ENCODE results near the gene ETV1. TPM values are rescaled to one million over a fixed set of nuclear protein-coding genes. Genes with fewer than 3 reads are reported as not detected.

The ETV1 gene
- total RNA-seq, 1 donor from 2014 or later, result not detected

DNA sequence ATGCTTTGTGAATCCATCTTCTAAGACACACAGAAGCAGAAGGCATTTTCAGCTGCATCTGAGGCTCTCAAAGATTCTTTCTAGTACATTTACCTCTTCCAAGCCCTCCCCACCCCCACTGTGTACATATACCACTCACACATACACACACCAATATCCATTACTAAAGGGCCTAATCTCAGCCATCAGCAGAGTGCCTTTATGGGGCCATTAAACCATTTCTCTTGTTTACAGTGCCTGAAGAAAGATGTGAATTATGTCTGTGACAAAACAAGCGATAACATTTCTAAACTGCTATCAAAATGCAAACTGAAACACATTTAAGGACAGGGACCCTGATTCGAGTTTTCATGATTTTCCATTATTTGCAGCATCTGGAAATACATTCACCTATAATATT, 40.0 kb downstream of the ETV1 start:
- H3K9me3 Mint-ChIP-seq, result no peaks in the 10 kb centered on the region
- TF ChIP-seq, protein P1, sequence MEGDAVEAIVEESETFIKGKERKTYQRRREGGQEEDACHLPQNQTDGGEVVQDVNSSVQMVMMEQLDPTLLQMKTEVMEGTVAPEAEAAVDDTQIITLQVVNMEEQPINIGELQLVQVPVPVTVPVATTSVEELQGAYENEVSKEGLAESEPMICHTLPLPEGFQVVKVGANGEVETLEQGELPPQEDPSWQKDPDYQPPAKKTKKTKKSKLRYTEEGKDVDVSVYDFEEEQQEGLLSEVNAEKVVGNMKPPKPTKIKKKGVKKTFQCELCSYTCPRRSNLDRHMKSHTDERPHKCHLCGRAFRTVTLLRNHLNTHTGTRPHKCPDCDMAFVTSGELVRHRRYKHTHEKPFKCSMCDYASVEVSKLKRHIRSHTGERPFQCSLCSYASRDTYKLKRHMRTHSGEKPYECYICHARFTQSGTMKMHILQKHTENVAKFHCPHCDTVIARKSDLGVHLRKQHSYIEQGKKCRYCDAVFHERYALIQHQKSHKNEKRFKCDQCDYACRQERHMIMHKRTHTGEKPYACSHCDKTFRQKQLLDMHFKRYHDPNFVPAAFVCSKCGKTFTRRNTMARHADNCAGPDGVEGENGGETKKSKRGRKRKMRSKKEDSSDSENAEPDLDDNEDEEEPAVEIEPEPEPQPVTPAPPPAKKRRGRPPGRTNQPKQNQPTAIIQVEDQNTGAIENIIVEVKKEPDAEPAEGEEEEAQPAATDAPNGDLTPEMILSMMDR (IDR thresholded peaks at IDR 0.05), result no peak
- CTCF ChIA-PET, result no interaction called here
- no peak overlapping the region for H3K4me3 Mint-ChIP-seq
- no peaks in the 10 kb centered on the region for H3K36me3 Mint-ChIP-seq (ENCODE audit: low read depth)
- no peak overlapping the region for H3K27ac Mint-ChIP-seq
- DNase-seq, result no peak
- POLR2A ChIA-PET, result no interaction called here
- no peaks in the 10 kb centered on the region for H3K27me3 Mint-ChIP-seq
- H3K4me1 Mint-ChIP-seq, result no peaks in the 10 kb centered on the region
- ATAC-seq (ENCODE audit: low read depth), result no peak
- intact Hi-C loops (cut with micrococcal nuclease), result no loop called here

DNA sequence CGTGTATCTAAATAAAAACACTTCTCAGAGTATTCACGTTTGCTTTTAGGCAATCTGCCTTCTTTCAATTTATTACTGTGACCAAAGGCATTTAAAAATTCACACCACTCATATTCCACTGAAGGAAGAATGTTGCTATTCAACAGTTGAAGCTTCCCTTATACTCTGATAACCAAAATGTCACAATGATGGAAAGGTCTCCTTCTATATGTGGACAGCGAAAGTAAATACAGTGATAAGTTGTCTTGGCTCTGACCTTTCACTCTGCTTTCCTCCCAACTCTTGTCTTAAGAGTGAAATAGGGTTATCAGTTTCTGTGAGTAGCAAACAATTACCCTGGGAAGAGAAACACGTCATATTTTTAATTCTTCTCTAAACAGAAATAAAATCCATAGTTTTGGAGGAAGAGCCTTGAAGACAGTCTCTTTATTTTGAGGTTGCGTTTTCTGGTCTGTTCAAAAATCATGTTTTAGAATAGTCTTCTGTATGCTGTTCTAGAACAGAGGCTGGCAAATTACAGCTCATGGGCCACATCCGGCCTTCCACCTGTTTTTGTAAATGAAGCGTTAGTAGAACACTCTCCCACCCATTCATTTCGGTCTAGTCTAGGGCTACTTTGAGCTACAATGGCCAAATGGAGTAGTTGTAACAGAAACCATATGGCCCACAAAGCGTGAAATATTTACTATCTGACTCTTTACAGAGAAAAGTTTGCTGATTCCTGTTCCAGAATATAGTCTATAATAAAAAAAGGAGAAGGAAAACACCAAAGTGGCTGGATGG, 41.3 kb downstream of the ETV1 start:
- Mint-ChIP-seq H3K9me3 (peaks cover 5% of the 10 kb centered on the region), H3K36me3 (ENCODE audit: low read depth) (no peaks in the 10 kb centered on the region), H3K27me3 (no peaks in the 10 kb centered on the region), H3K4me1 (no peaks in the 10 kb centered on the region), H3K27ac (no peak overlapping the region), H3K4me3 (no peak overlapping the region)
- ChIA-PET POLR2A (no interaction called here), CTCF (no interaction called here)
- TF ChIP-seq, protein P1 (IDR thresholded peaks at IDR 0.05), result no peak
- ATAC-seq (ENCODE audit: low read depth) (no peak), DNase-seq (no peak)
- intact Hi-C loops (cut with micrococcal nuclease), result no loop called here

DNA sequence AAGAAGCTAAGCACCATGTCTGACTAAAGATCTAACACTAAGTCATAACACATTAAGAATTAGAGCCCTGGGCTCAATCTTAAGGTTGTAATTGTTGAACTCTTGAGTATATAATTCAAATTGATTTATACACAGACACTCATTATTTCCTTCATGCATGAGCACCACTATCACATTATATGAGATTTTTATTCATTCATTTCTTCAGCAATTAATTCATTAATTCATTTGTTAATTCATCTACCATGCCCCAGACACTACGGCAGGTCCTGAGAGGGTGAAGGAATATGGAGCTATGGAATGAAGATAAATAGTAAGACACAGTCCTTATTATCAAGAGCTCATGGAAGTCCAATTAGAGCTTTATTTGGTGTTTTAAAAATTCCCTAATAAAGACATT, 41.9 kb downstream of the ETV1 start:
- ATAC-seq (ENCODE audit: low read depth) (no peak), DNase-seq (no peak)
- H3K4me1 Mint-ChIP-seq, result no peaks in the 10 kb centered on the region
- H3K9me3 Mint-ChIP-seq, result peaks cover 5% of the 10 kb centered on the region
- no peak overlapping the region for H3K27ac Mint-ChIP-seq
- intact Hi-C loops (cut with micrococcal nuclease), result no loop called here
- H3K36me3 Mint-ChIP-seq (ENCODE audit: low read depth), result no peaks in the 10 kb centered on the region
- no peaks in the 10 kb centered on the region for H3K27me3 Mint-ChIP-seq
- TF ChIP-seq, protein P1 (IDR thresholded peaks at IDR 0.05), result no peak
- CTCF ChIA-PET, result no interaction called here
- H3K4me3 Mint-ChIP-seq, result no peak overlapping the region
- POLR2A ChIA-PET, result no interaction called here

DNA sequence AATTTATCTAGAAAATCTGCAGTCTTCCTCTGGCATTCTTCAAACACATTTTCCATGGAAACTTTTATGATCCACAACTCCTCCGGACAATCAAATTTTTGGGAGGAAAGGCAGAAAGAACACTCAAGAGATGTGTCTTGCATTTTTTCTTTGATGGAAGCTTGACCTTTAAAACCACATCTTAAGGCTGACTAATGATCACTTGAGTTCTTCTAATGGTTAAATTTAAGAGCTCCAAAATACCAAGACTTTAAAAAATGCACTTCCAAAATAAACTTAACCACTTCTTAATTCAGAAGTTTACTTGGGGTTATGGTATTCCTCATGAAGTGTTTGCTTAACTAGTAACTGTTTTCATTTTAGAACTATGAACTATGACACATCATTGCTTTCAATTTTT, 43.3 kb downstream of the ETV1 start:
- Mint-ChIP-seq H3K9me3 (peaks cover 5% of the 10 kb centered on the region), H3K4me3 (no peak overlapping the region), H3K27me3 (no peaks in the 10 kb centered on the region), H3K27ac (no peak overlapping the region), H3K36me3 (ENCODE audit: low read depth) (no peaks in the 10 kb centered on the region), H3K4me1 (no peaks in the 10 kb centered on the region)
- POLR2A ChIA-PET, result no interaction called here
- CTCF ChIA-PET, result no interaction called here
- ATAC-seq (ENCODE audit: low read depth), result no peak
- no peak for DNase-seq
- TF ChIP-seq, protein P1 (IDR thresholded peaks at IDR 0.05), result no peak
- intact Hi-C loops (cut with micrococcal nuclease), result no loop called here

DNA sequence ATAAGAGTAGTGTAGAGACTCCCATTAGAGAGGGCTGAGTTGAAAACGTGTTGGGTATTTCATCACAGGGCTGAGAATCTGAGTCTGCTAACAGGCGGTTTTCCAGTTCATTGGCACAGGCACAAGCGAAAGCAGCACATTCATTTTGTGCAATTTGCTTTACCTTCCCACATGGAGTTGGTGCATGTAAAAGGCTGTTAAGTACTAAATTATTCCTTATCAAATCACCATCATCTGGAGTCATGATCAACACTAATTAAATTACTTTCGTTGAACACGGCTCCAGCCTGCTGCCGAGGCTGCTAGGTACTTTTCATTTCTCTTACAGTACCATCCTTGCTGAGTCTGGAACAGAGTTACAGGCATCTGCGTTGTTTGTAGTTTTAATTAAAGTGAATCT, 43.8 kb downstream of the ETV1 start:
- H3K27me3 Mint-ChIP-seq, result no peaks in the 10 kb centered on the region
- CTCF ChIA-PET, result no interaction called here
- no peak overlapping the region for H3K4me3 Mint-ChIP-seq

More for the DNA sequence above, 43.8 kb downstream of the ETV1 start:
- H3K9me3 Mint-ChIP-seq, result peaks cover 5% of the 10 kb centered on the region
- POLR2A ChIA-PET, result no interaction called here
- no peak for DNase-seq
- intact Hi-C loops (cut with micrococcal nuclease), result no loop called here
- TF ChIP-seq, protein P1 (IDR thresholded peaks at IDR 0.05), result no peak
- H3K36me3 Mint-ChIP-seq (ENCODE audit: low read depth), result no peaks in the 10 kb centered on the region
- H3K4me1 Mint-ChIP-seq, result no peaks in the 10 kb centered on the region
- ATAC-seq (ENCODE audit: low read depth), result no peak
- H3K27ac Mint-ChIP-seq, result no peak overlapping the region

Data from activated B cell treated with CpG ODN at 0.5 μM for 24 hours (primary cell).